Fibroblast of skin of scalp (primary cell): ENCODE data around the gene CCDC30.

Experiments
- DNase-seq: peaks from one replicate; pipeline ENCODE4 v3.0.0-alpha.2; 2013

The CCDC30 gene

GRCh38 chr1:42698081-42698813 is 235.2 kb downstream of the CCDC30 start:
- no peak for DNase-seq

GRCh38 chr1:42700006-42700405 is 236.9 kb downstream of the CCDC30 start:
- DNase-seq: no peak

- no peak for DNase-seq
Observed at GRCh38 chr1:42703888-42704464, 240.9 kb downstream of the CCDC30 start.
